ENCODE data around the gene NUCB2.

The NUCB2 gene

DNA sequence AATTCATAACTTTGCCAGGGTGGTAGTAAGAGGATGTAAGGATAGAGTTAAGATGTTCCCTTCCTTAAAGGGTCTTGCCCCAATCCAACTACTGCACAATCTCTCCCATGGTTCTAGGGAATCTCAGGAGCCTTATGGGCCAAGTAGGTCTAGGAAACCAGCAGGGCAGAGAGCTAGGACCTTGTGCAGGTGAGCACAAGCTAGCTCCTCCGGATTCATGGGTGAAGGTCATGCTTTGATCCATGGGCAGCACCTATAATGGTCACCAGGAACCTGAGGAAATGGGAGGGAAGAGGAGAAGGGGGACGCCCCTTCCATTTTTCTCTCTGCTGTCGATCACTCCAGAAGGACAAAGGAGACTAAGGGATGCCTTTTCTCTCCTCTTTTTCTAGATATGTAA is 95.1 kb downstream of the NUCB2 start:
- TF ChIP-seq EGR1 (IDR thresholded peaks at IDR 0.05) (no peak), ZBTB7A (IDR thresholded peaks at IDR 0.05; ENCODE audit: low read depth) (no peak), CEBPB (IDR thresholded peaks at IDR 0.05) (no peak), NFIC (IDR thresholded peaks at IDR 0.05) (no peak), TCF12 (IDR thresholded peaks at IDR 0.05; ENCODE audit: low read depth) (no peak), CREB1 (IDR thresholded peaks at IDR 0.05; ENCODE audit: low read depth) (no peak)
- TF ChIP-seq, protein P1, sequence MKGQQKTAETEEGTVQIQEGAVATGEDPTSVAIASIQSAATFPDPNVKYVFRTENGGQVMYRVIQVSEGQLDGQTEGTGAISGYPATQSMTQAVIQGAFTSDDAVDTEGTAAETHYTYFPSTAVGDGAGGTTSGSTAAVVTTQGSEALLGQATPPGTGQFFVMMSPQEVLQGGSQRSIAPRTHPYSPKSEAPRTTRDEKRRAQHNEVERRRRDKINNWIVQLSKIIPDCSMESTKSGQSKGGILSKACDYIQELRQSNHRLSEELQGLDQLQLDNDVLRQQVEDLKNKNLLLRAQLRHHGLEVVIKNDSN (IDR thresholded peaks at IDR 0.05) = no peak

DNA sequence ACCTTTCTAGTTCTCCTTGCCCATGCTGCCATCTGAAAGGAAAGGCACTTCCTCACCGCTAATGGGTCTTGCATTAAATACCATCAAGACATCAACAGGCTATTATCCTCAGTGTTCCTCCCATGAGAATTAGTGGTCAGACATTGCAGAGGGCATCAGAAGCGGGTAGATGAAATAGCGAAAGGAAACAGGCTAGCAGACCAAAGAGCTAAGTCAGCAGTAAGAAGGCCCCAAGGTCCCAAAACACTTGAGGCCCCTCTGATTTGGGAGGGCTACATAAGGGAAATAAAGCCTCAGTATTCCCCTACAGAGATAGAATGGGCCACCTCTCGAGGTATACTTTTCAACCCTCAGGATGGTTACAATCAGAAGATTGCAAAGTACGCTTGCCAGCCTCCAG is 99.0 kb downstream of the NUCB2 start:
- TF ChIP-seq YY1 (IDR thresholded peaks at IDR 0.05; ENCODE audit: low read depth) = no peak

DNA sequence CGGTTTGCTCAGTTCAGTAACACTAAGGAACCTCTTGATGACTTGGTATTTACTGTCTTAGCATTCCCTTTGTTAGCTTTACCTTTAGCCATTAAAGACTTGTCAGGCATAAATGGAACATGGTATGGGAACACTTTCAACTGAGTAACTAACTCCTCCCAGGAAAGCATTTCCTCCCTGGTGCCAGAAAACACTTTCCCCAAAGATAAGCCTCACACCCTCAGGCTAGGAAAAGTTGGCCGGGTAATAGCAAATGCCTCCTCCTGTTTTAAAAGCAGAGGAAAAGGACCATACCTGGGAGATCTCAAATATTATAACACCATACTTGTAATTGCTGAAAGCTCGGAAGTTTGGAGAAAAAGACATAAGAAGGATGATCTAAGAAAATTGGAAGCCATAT is 100.0 kb downstream of the NUCB2 start:
- TF ChIP-seq, protein P2, sequence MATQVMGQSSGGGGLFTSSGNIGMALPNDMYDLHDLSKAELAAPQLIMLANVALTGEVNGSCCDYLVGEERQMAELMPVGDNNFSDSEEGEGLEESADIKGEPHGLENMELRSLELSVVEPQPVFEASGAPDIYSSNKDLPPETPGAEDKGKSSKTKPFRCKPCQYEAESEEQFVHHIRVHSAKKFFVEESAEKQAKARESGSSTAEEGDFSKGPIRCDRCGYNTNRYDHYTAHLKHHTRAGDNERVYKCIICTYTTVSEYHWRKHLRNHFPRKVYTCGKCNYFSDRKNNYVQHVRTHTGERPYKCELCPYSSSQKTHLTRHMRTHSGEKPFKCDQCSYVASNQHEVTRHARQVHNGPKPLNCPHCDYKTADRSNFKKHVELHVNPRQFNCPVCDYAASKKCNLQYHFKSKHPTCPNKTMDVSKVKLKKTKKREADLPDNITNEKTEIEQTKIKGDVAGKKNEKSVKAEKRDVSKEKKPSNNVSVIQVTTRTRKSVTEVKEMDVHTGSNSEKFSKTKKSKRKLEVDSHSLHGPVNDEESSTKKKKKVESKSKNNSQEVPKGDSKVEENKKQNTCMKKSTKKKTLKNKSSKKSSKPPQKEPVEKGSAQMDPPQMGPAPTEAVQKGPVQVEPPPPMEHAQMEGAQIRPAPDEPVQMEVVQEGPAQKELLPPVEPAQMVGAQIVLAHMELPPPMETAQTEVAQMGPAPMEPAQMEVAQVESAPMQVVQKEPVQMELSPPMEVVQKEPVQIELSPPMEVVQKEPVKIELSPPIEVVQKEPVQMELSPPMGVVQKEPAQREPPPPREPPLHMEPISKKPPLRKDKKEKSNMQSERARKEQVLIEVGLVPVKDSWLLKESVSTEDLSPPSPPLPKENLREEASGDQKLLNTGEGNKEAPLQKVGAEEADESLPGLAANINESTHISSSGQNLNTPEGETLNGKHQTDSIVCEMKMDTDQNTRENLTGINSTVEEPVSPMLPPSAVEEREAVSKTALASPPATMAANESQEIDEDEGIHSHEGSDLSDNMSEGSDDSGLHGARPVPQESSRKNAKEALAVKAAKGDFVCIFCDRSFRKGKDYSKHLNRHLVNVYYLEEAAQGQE (IDR thresholded peaks at IDR 0.05; ENCODE audit: low read depth) = no peak
- TF ChIP-seq FOXM1 (IDR thresholded peaks at IDR 0.05; ENCODE audit: borderline replicate concordance, low read depth) (no peak), CREB1 (IDR thresholded peaks at IDR 0.05; ENCODE audit: low read depth) (no peak), YY1 (IDR thresholded peaks at IDR 0.05; ENCODE audit: low read depth) (no peak), CEBPB (IDR thresholded peaks at IDR 0.05) (no peak), RAD21 (IDR thresholded peaks at IDR 0.05; ENCODE audit: low read depth) (no peak), TEAD4 (IDR thresholded peaks at IDR 0.05) (no peak), EP300 (IDR thresholded peaks at IDR 0.05; ENCODE audit: borderline replicate concordance) (no peak), TCF12 (IDR thresholded peaks at IDR 0.05; ENCODE audit: low read depth) (no peak), EGR1 (IDR thresholded peaks at IDR 0.05) (no peak), TAF1 (IDR thresholded peaks at IDR 0.05; ENCODE audit: low read depth) (no peak), NFIC (IDR thresholded peaks at IDR 0.05) (no peak), ZBTB7A (IDR thresholded peaks at IDR 0.05; ENCODE audit: low read depth) (no peak)
- TF ChIP-seq, protein P3, sequence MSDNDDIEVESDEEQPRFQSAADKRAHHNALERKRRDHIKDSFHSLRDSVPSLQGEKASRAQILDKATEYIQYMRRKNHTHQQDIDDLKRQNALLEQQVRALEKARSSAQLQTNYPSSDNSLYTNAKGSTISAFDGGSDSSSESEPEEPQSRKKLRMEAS (IDR thresholded peaks at IDR 0.05) = no peak
- TF ChIP-seq, protein P1 (IDR thresholded peaks at IDR 0.05) = no peak

DNA sequence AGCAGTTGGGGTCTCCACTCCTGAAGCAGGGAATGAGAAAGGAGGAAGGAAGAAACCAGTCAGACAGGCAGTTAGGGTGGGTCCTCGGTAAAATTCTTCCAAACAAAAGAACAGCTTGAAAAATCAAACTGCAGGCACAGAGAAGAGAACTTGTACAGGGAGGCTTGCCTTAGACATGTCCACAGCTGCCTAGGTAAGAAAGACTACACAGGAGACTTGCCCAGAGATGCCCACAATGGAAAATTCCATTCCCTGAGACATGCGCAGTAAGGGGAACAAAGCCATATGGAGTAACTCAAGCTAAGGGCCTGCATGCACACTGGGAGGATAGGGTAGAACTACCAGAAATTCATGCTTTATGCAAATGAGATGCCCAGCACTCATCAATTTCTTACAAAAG is 102.1 kb downstream of the NUCB2 start:
- TF ChIP-seq CREB1 (IDR thresholded peaks at IDR 0.05; ENCODE audit: low read depth) (no peak), RAD21 (IDR thresholded peaks at IDR 0.05; ENCODE audit: low read depth) (no peak), FOXM1 (IDR thresholded peaks at IDR 0.05; ENCODE audit: borderline replicate concordance, low read depth) (no peak), NFIC (IDR thresholded peaks at IDR 0.05) (no peak), CEBPB (IDR thresholded peaks at IDR 0.05) (no peak), TEAD4 (IDR thresholded peaks at IDR 0.05) (no peak), TCF12 (IDR thresholded peaks at IDR 0.05; ENCODE audit: low read depth) (no peak), YY1 (IDR thresholded peaks at IDR 0.05; ENCODE audit: low read depth) (no peak), ZBTB7A (IDR thresholded peaks at IDR 0.05; ENCODE audit: low read depth) (no peak), EGR1 (IDR thresholded peaks at IDR 0.05) (no peak), EP300 (IDR thresholded peaks at IDR 0.05; ENCODE audit: borderline replicate concordance) (no peak), TAF1 (IDR thresholded peaks at IDR 0.05; ENCODE audit: low read depth) (no peak)
- TF ChIP-seq, protein P1 (IDR thresholded peaks at IDR 0.05) = no peak
- TF ChIP-seq, protein P3 (IDR thresholded peaks at IDR 0.05) = no peak
- TF ChIP-seq, protein P2 (IDR thresholded peaks at IDR 0.05; ENCODE audit: low read depth) = no peak

DNA sequence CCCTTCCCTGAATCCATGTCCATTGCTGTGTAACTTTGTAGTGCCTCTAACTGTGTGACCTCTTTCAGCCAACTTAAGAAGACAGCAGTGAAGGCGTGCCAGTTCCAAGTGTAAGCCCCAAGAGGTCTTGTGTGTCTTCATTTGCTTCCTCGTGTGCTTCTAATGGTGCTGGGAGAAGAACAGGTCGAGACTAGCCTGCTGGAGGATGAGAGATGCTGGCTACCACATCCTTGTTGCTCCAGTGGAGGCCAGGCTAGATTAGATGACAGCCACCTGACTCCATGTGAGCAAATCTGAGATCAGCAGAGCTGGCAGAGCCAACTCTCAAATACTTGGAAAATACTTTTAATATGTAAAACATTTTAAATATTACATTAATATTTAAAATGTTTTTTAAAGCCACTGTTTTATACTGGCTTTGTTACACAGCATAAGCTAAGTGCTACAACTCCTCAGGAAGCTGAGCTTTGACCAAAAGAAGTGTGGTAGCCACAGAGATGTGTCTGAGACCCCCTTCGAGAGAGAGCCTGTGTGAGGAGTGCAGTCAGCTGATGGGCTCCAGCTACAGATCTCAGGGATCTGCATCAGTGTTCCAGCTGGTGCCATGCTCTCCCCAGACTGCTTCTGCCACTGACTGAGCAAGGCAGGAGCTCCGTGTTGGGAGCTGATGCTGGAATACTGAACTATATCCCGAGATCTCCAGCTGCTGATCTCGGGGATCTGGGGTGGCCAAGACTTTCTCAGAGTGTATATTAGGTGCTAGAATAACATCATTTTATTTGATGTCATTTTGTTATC is 103.0 kb downstream of the NUCB2 start:
- no peak for TF ChIP-seq TCF12 (IDR thresholded peaks at IDR 0.05; ENCODE audit: low read depth)
- no peak for TF ChIP-seq CEBPB (IDR thresholded peaks at IDR 0.05)
- TF ChIP-seq NFIC (IDR thresholded peaks at IDR 0.05) = no peak
- TF ChIP-seq, protein P3 (IDR thresholded peaks at IDR 0.05) = no peak
- no peak for TF ChIP-seq YY1 (IDR thresholded peaks at IDR 0.05; ENCODE audit: low read depth)
- TF ChIP-seq TAF1 (IDR thresholded peaks at IDR 0.05; ENCODE audit: low read depth) = no peak
- TF ChIP-seq ZBTB7A (IDR thresholded peaks at IDR 0.05; ENCODE audit: low read depth) = no peak
- no peak for TF ChIP-seq CREB1 (IDR thresholded peaks at IDR 0.05; ENCODE audit: low read depth)
- TF ChIP-seq, protein P1 (IDR thresholded peaks at IDR 0.05) = no peak
- TF ChIP-seq EGR1 (IDR thresholded peaks at IDR 0.05) = no peak
- TF ChIP-seq, protein P2 (IDR thresholded peaks at IDR 0.05; ENCODE audit: low read depth) = no peak
- no peak for TF ChIP-seq EP300 (IDR thresholded peaks at IDR 0.05; ENCODE audit: borderline replicate concordance)
- TF ChIP-seq TEAD4 (IDR thresholded peaks at IDR 0.05) = no peak
- TF ChIP-seq RAD21 (IDR thresholded peaks at IDR 0.05; ENCODE audit: low read depth) = no peak
